Peyer's patch (tissue), 4 donors: ENCODE measurements around the gene HDHD5. TPM values are rescaled to one million over a fixed set of nuclear protein-coding genes. Genes with fewer than 3 reads are reported as not detected.

Experiments
- DNase-seq, 3 donors: peaks; one replicate each; pipeline ENCODE4 v3.0.0-alpha.2; 2017 to 2019
- H3K27ac ChIP-seq, 4 donors: fragments of 200-600 bp; sonication (generic); one replicate each; pipeline ENCODE4 v1.5.1; 2016 to 2019
- H3K27me3 ChIP-seq, 2 donors: fragments of 200-600 bp; sonication (generic); one replicate each; pipeline ENCODE4 v1.5.1; 2019
- H3K36me3 ChIP-seq, 3 donors: fragments of 200-600 bp; sonication (generic); one replicate each; pipeline ENCODE4 v1.5.1; 2016 to 2019
- H3K4me1 ChIP-seq, 4 donors: fragments of 200-600 bp; sonication (generic); one replicate each; pipeline ENCODE4 v1.5.1; 2016 to 2019
- H3K4me3 ChIP-seq, 4 donors: fragments of 200-600 bp; sonication (generic); 1 replicate in 3 of 4; 2 replicates in 1 of 4; pipeline ENCODE4 v1.5.1; 2016 to 2019; ENCODE audit warnings: mild to moderate bottlenecking in 1 of 4
- H3K9me3 ChIP-seq, 4 donors: fragments of 200-600 bp; sonication (generic); one replicate each; pipeline ENCODE4 v1.5.1; 2016 to 2019; ENCODE audit warnings: mild to moderate bottlenecking in 1 of 4
- POLR2A ChIP-seq, 2 donors: fragments of 450-650 bp; IDR thresholded peaks; one replicate each; pipeline ENCODE4 v1.5.1; 2017; ENCODE audit warnings: antibody characterized with exemption in 2 of 2, mild to moderate bottlenecking in 2 of 2, moderate library complexity in 2 of 2
- total RNA-seq, 4 donors: library from RNA; depleted of rRNA; stranded (reverse); fragments of >200 nt; gene quantifications; one replicate each; pipeline ENCODE4 v1.1.0, GENCODE V29; 2016
- TF ChIP-seq, protein P1 (sequence below), 6 experiments: fragments of 450-650 bp in 4 of 6; fragments of 200-600 bp in 2 of 6; sonication (generic) in 1 of 6; IDR thresholded peaks; one replicate each; pipeline ENCODE4 v1.5.1; 2017 to 2019; ENCODE audit warnings: antibody characterized with exemption in 6 of 6, mild to moderate bottlenecking in 3 of 6, moderate library complexity in 1 of 6

The HDHD5 gene
- total RNA-seq, result 10 to 100 TPM; 15.7 to 42.0 (median 31.0) TPM

DNA sequence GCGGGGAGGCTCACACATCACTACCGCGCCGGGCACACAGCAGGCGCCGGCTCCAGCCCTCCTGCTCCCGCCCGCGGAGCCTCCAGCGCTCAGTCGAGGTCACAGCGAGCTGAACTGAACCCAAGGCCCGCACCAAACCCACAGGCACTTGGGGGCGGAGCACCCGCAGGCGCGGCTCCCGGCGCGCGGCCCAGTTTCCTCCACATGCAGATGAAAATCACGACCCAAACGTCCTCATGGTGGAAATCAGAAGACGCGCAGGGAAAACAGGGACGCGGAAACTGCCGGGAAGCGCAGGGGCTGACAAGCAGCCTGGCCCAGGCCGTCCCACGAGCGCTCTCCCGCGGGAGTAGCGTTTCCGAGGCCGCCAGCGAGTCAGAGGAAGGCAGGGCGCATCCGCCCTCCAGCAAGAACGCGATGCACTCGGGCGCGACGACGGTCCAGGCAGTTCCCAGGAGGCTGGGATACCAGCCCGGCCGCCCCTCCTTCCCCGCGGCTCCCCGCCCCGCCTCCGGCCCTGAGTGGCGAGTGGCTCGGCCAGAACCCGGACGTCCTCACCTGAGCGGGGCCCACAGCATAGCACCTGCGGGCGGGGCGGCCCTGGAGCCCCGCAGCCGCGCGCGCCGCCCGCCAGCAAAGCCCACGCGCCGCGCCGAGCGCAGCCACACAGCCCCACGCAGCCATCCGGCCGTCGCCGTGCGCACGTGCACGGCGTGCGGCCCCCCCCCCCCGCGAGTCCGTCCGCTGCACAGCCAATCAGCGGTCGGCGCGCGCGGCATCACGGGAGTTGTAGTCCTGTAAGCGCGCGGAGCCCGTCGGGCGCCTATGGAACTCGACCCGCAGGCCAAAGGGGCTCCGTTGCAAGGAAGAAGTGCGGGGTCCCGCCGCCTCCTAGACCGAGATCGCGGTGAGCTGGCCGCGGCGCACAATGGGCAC, at the start of gene HDHD5:
Gene HDHD5, minus strand, starts transcription at position 710 of the 936 bp plus-strand sequence. Its CDS starts 26 bp downstream, at position 684.
- H3K4me3 ChIP-seq, result peak within 1 kb of the TSS; percentile 73 to 93 (median 81)
- H3K27ac ChIP-seq, result peak within 1 kb of the TSS; percentile 84 to 95 (median 86)
- no peaks in the 10 kb centered on the region for H3K27me3 ChIP-seq
- H3K36me3 ChIP-seq, result no peaks in the 10 kb centered on the region
- TF ChIP-seq, protein P1, sequence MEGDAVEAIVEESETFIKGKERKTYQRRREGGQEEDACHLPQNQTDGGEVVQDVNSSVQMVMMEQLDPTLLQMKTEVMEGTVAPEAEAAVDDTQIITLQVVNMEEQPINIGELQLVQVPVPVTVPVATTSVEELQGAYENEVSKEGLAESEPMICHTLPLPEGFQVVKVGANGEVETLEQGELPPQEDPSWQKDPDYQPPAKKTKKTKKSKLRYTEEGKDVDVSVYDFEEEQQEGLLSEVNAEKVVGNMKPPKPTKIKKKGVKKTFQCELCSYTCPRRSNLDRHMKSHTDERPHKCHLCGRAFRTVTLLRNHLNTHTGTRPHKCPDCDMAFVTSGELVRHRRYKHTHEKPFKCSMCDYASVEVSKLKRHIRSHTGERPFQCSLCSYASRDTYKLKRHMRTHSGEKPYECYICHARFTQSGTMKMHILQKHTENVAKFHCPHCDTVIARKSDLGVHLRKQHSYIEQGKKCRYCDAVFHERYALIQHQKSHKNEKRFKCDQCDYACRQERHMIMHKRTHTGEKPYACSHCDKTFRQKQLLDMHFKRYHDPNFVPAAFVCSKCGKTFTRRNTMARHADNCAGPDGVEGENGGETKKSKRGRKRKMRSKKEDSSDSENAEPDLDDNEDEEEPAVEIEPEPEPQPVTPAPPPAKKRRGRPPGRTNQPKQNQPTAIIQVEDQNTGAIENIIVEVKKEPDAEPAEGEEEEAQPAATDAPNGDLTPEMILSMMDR (IDR thresholded peaks at IDR 0.05), result no peak
- TF ChIP-seq POLR2A (IDR thresholded peaks at IDR 0.05), result peak; percentile 47 to 53
- no peaks in the 10 kb centered on the region for H3K9me3 ChIP-seq
- DNase-seq, result peak; percentile 90 to 97 (median 97)
- H3K4me1 ChIP-seq, result peaks cover 0 to 21% (median 0%) of the 10 kb centered on the region in 4 donors

- H3K27ac ChIP-seq, result no peak overlapping the region
- DNase-seq, result no peak
- no peaks in the 10 kb centered on the region for H3K27me3 ChIP-seq
- TF ChIP-seq, protein P1 (IDR thresholded peaks at IDR 0.05), result peak in 2 of 6 experiments; percentile 12 to 34
- no peak for TF ChIP-seq POLR2A (IDR thresholded peaks at IDR 0.05)
- H3K4me3 ChIP-seq, result no peak overlapping the region
- H3K9me3 ChIP-seq, result no peaks in the 10 kb centered on the region
- no peaks in the 10 kb centered on the region for H3K4me1 ChIP-seq
- H3K36me3 ChIP-seq, result no peaks in the 10 kb centered on the region
Observed at GRCh38 chr22:17205432-17205831, 46.4 kb upstream of the HDHD5 start.

GRCh38 chr22:17201285-17201945, 42.3 kb upstream of the HDHD5 start:
- TF ChIP-seq, protein P1 (IDR thresholded peaks at IDR 0.05), result peak in 2 of 6 experiments; percentile 23 to 26
- TF ChIP-seq POLR2A (IDR thresholded peaks at IDR 0.05), result no peak
- H3K4me3 ChIP-seq, result no peak overlapping the region
- no peaks in the 10 kb centered on the region for H3K4me1 ChIP-seq
- no peaks in the 10 kb centered on the region for H3K36me3 ChIP-seq
- DNase-seq, result no peak
- H3K27ac ChIP-seq, result no peak overlapping the region
- H3K9me3 ChIP-seq, result no peaks in the 10 kb centered on the region
- H3K27me3 ChIP-seq, result no peaks in the 10 kb centered on the region

- Histone ChIP-seq H3K9me3 (no peaks in the 10 kb centered on the region), H3K27ac (peak overlapping the region in 2 of 4 donors; percentile 24 to 64), H3K4me3 (peak overlapping the region in 1 of 4 donors; percentile 42), H3K36me3 (no peaks in the 10 kb centered on the region), H3K4me1 (no peaks in the 10 kb centered on the region), H3K27me3 (no peaks in the 10 kb centered on the region)
- TF ChIP-seq POLR2A (IDR thresholded peaks at IDR 0.05), result no peak
- TF ChIP-seq, protein P1 (IDR thresholded peaks at IDR 0.05), result no peak
- DNase-seq, result peak in 1 of 3 donors; percentile 57
Observed at GRCh38 chr22:17199003-17199731, 40.1 kb upstream of the HDHD5 start.
